Measurements from ENCODE around the gene HAUS7.

The HAUS7 gene

DNA sequence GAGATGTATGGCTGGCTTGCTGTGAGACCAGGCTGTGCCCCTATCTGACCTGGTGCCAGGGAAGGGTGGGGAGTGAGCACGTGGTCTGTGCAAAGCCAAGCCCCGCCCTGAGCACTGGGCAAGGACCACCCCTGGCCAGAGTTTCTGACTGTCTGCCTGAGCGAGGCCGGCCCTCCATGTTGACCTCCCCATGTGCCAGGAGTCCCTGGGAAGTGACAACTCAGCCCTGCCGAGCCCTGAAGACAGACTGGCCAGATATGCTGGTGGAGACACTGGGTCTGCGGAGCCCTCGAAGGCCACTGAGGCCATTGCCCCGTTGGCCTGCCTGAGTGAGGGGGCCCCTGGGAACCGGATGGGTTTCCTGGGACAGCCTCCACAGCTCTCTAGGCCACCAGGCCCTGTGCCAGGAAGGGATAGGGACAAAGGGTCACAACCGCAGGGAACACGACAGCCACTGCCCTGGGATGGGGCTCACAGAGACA, 17.3 kb upstream of the HAUS7 start:
- Histone ChIP-seq H3K27me3 (ENCODE audit: control insufficient read depth, insufficient read depth, low read length) (no peaks in the 10 kb centered on the region), H3K9me3 (ENCODE audit: control insufficient read depth, low read depth, low read length) (no peaks in the 10 kb centered on the region), H3K4me1 (ENCODE audit: control insufficient read depth, low read depth, low read length) (no peaks in the 10 kb centered on the region), H3K9ac (ENCODE audit: low read length) (no peak overlapping the region), H3K4me3 (ENCODE audit: low read length) (no peak overlapping the region), H3K36me3 (ENCODE audit: control insufficient read depth, low read depth, low read length) (no peaks in the 10 kb centered on the region), H3K27ac (ENCODE audit: low read length) (no peak overlapping the region)

DNA sequence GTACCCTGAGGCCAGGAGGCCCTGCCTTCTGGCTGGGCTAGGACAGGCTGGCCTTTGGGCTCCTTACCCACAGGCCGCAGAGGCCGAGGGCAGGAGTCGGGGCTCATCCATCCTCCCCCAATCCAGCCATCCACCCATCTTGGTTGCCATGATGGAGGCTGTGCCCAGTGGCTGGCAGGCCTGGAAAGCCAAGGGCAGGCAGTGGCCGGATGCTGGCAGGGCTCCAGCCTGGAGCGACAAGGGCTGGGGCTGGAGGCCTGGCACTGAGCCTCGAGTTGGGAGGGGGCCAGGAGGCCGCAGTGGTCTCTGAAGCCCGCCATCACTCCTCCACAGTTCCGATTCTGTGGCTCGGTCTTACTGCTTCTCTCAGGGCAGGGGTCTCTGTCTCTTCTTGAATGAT, 15.8 kb upstream of the HAUS7 start:
- Histone ChIP-seq H3K4me3 (ENCODE audit: low read length) (no peak overlapping the region), H3K27me3 (ENCODE audit: control insufficient read depth, insufficient read depth, low read length) (no peaks in the 10 kb centered on the region), H3K27ac (ENCODE audit: low read length) (no peak overlapping the region), H3K9ac (ENCODE audit: low read length) (no peak overlapping the region), H3K4me1 (ENCODE audit: control insufficient read depth, low read depth, low read length) (no peaks in the 10 kb centered on the region), H3K9me3 (ENCODE audit: control insufficient read depth, low read depth, low read length) (no peaks in the 10 kb centered on the region), H3K36me3 (ENCODE audit: control insufficient read depth, low read depth, low read length) (no peaks in the 10 kb centered on the region)

DNA sequence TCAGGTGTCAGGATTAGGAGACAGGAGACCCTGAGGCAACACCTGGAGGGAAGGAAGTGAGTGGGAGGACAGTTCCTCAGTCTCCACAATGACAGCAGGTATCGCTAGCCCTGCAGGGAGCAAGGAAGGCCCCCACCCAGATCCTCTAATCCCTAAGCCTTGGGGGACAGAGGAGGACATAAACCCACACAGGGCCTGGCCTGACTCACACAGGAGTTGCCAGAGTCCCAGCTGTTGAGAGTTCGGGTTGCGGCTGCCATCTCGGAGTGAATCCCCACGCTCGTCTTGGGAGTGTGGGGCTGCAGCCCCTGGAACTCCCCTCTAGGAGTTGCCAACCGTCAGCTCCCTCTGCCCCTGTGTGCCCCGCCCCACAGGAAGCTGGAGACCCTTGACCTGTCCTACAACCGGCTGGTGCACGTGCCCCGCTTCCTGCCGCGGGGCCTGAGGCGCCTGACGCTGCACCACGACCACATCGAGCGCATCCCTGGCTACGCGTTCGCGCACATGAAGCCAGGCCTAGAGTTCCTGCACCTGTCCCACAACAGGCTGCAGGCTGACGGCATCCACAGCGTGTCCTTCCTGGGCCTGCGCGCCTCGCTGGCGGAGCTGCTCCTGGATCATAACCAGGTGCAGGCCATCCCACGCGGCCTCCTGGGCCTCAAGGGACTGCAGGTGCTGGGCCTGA, 15.2 kb upstream of the HAUS7 start:
- Histone ChIP-seq H3K27ac (ENCODE audit: low read length) (no peak overlapping the region), H3K36me3 (ENCODE audit: control insufficient read depth, low read depth, low read length) (no peaks in the 10 kb centered on the region), H3K4me3 (ENCODE audit: low read length) (no peak overlapping the region), H3K9ac (ENCODE audit: low read length) (no peak overlapping the region), H3K4me1 (ENCODE audit: control insufficient read depth, low read depth, low read length) (no peaks in the 10 kb centered on the region), H3K27me3 (ENCODE audit: control insufficient read depth, insufficient read depth, low read length) (no peaks in the 10 kb centered on the region), H3K9me3 (ENCODE audit: control insufficient read depth, low read depth, low read length) (no peaks in the 10 kb centered on the region)

DNA sequence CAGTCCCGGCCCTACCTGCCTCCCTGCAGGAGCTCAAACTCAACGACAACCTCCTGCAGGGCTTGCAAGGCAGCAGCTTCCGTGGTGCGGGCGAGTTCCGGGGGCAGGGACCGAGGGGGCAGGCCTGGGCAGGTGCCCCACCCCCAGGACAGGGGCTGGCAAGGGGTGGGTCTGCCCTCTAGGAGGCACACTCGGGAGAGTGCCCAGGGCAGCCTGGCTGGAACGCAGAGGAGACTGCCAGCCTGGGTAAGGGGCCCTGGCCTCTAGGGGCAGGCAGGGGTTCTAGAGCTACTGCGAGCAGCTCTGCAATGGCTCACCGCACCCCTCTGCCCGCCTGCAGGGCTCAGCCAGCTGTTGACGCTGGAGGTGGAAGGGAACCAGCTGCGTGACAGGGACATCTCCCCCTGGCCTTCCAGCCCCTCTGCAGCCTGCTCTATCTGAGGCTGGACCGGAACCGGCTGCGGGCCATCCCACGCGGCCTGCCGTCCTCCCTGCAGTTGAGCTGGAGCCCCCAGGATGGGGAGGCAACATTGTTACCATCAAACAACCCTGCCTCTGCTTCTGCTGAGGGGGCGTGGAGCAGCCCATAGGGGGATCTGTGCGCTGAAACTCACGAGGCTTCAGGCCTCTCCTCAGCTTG, 12.1 kb upstream of the HAUS7 start:
- no peak overlapping the region for H3K27ac ChIP-seq (ENCODE audit: low read length)
- no peak overlapping the region for H3K9ac ChIP-seq (ENCODE audit: low read length)
- H3K9me3 ChIP-seq (ENCODE audit: control insufficient read depth, low read depth, low read length): no peaks in the 10 kb centered on the region
- no peaks in the 10 kb centered on the region for H3K27me3 ChIP-seq (ENCODE audit: control insufficient read depth, insufficient read depth, low read length)
- H3K36me3 ChIP-seq (ENCODE audit: control insufficient read depth, low read depth, low read length): no peaks in the 10 kb centered on the region
- H3K4me1 ChIP-seq (ENCODE audit: control insufficient read depth, low read depth, low read length): peaks cover 2% of the 10 kb centered on the region
- H3K4me3 ChIP-seq (ENCODE audit: low read length): no peak overlapping the region

DNA sequence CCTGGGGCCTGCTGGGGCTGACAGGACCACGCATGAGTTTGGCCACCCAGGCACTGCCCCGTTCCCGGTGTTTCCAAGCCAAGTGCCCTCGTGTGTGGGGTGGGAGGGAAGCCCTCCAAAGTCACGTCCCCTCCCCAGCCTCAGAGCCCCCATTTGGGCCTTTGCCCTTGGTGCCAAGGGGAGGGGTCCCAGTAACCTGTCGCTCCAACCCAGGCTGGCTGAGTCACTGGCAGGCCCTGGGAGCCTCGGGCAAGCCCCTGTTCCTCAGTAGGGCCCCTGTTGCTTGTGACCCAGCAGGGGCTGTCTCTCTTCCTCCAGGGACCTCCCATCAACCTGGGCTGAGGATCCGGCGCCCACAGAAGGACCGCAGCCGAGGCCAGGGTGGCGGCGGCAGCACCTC, 10.7 kb upstream of the HAUS7 start:
- Histone ChIP-seq H3K9ac (ENCODE audit: low read length) (no peak overlapping the region), H3K4me3 (ENCODE audit: low read length) (no peak overlapping the region), H3K27ac (ENCODE audit: low read length) (no peak overlapping the region), H3K27me3 (ENCODE audit: control insufficient read depth, insufficient read depth, low read length) (peaks cover 5% of the 10 kb centered on the region), H3K36me3 (ENCODE audit: control insufficient read depth, low read depth, low read length) (no peaks in the 10 kb centered on the region), H3K9me3 (ENCODE audit: control insufficient read depth, low read depth, low read length) (no peaks in the 10 kb centered on the region), H3K4me1 (ENCODE audit: control insufficient read depth, low read depth, low read length) (peaks cover 7% of the 10 kb centered on the region)

DNA sequence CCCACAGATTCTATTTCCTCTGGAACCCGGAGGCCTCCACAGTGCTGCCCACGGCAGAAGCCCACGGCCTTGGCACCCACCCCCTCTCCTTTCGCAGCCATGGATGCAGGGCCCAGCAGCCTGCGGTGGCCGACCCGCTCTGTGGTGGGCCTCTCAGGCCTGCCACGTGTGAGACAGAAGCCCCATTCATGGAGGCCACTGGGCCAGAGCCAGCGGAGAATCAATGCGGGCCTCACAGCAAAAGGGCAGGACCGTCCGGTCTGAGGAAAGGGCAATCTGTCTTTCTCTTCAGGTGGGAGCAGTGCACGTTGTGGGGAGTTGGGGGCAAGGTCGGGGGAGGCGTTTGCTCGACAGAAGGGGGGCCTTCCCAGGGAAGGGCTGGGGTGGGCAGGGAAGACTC, 8.4 kb upstream of the HAUS7 start:
- Histone ChIP-seq H3K36me3 (ENCODE audit: control insufficient read depth, low read depth, low read length) (no peaks in the 10 kb centered on the region), H3K4me1 (ENCODE audit: control insufficient read depth, low read depth, low read length) (peaks cover 7% of the 10 kb centered on the region), H3K9me3 (ENCODE audit: control insufficient read depth, low read depth, low read length) (no peaks in the 10 kb centered on the region), H3K4me3 (ENCODE audit: low read length) (no peak overlapping the region), H3K27me3 (ENCODE audit: control insufficient read depth, insufficient read depth, low read length) (peaks cover 17% of the 10 kb centered on the region), H3K9ac (ENCODE audit: low read length) (no peak overlapping the region), H3K27ac (ENCODE audit: low read length) (no peak overlapping the region)

DNA sequence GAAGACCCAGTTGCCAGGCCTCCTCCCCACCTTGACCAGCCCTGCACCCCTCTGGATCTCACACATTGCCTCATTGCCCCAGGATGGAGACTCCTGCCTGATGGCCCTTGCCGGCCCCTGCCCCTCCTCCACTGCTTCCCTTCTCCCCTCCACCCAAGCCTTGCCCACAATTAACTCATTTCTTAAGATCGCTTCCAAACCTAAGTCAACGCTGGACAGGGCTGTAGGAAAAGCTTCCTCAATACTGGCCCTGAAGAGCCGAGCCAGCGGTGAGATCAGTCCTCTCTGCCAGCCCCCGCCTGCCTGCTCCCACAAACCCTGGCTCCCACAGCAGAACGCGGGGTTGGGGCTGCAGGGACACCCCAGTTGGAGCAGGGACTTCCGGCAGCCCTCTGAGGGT, 7.5 kb upstream of the HAUS7 start:
- no peaks in the 10 kb centered on the region for H3K9me3 ChIP-seq (ENCODE audit: control insufficient read depth, low read depth, low read length)
- H3K9ac ChIP-seq (ENCODE audit: low read length): no peak overlapping the region
- H3K27me3 ChIP-seq (ENCODE audit: control insufficient read depth, insufficient read depth, low read length): peaks cover 17% of the 10 kb centered on the region
- peaks cover 7% of the 10 kb centered on the region for H3K4me1 ChIP-seq (ENCODE audit: control insufficient read depth, low read depth, low read length)
- no peak overlapping the region for H3K27ac ChIP-seq (ENCODE audit: low read length)
- no peak overlapping the region for H3K4me3 ChIP-seq (ENCODE audit: low read length)
- H3K36me3 ChIP-seq (ENCODE audit: control insufficient read depth, low read depth, low read length): no peaks in the 10 kb centered on the region

DNA sequence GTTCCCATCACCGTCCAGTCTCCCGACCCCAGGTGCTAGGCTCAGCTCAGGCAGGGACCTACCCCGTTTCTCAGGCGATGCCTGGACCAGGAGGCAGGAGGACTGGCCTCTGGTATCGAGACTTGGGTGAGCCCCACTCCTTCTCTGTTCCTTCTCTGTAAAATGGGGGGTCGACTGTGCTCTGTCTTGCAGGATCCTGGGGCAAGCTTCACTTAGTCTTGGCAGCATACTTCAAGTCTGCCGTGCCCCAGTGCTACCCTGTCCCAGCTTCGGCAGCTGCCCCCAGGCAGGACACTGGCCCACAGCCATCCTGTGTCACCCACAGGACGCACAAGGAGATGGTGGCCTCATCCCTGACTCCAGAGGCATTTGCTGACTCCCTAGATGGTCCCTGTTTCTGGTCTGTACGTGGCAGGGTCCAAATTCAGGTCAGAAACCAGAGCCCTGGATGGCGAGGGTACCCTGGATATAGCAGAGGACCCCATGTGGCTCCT, 7.0 kb upstream of the HAUS7 start:
- peaks cover 17% of the 10 kb centered on the region for H3K27me3 ChIP-seq (ENCODE audit: control insufficient read depth, insufficient read depth, low read length)
- H3K9me3 ChIP-seq (ENCODE audit: control insufficient read depth, low read depth, low read length): no peaks in the 10 kb centered on the region
- no peak overlapping the region for H3K27ac ChIP-seq (ENCODE audit: low read length)
- H3K9ac ChIP-seq (ENCODE audit: low read length): no peak overlapping the region
- H3K4me1 ChIP-seq (ENCODE audit: control insufficient read depth, low read depth, low read length): peaks cover 7% of the 10 kb centered on the region
- H3K4me3 ChIP-seq (ENCODE audit: low read length): no peak overlapping the region
- H3K36me3 ChIP-seq (ENCODE audit: control insufficient read depth, low read depth, low read length): no peaks in the 10 kb centered on the region

DNA sequence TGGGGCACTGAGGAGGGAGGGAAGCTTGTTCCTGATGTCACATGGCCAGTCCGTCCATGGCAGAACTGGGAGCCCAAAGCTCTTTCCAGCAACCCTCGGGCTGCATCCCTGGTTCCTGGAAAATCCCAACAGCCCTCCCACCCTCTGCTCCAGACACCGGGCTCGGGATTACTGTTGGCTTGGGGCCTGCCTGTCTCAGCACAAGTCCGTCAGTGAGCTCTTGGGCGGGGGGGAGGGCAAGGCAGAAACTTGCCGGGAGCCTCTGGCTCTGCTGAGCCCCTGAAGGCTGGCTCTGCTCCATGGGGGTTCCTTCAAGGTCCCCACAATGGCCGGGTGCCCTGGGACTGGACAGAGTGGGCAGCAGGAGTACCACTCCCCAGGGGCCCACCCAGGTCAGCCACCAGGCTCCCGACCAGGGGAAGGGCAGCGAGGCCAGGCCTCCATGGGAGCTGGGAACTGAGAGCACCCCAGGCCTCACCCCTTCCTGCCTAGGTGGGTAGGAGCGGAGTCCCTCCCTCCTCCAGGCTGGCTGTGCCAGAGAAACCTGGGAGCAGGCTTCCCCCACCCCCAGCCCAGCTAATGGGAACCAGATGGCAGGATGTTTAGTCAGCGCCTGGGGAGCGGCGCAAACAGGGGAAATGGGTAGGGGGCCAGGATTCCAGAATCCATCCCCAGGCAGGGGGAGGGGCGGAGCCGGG, 6.4 kb upstream of the HAUS7 start:
- Histone ChIP-seq H3K36me3 (ENCODE audit: control insufficient read depth, low read depth, low read length) (no peaks in the 10 kb centered on the region), H3K4me1 (ENCODE audit: control insufficient read depth, low read depth, low read length) (peaks cover 7% of the 10 kb centered on the region), H3K27me3 (ENCODE audit: control insufficient read depth, insufficient read depth, low read length) (peaks cover 17% of the 10 kb centered on the region), H3K9ac (ENCODE audit: low read length) (no peak overlapping the region), H3K4me3 (ENCODE audit: low read length) (no peak overlapping the region), H3K9me3 (ENCODE audit: control insufficient read depth, low read depth, low read length) (no peaks in the 10 kb centered on the region), H3K27ac (ENCODE audit: low read length) (no peak overlapping the region)

DNA sequence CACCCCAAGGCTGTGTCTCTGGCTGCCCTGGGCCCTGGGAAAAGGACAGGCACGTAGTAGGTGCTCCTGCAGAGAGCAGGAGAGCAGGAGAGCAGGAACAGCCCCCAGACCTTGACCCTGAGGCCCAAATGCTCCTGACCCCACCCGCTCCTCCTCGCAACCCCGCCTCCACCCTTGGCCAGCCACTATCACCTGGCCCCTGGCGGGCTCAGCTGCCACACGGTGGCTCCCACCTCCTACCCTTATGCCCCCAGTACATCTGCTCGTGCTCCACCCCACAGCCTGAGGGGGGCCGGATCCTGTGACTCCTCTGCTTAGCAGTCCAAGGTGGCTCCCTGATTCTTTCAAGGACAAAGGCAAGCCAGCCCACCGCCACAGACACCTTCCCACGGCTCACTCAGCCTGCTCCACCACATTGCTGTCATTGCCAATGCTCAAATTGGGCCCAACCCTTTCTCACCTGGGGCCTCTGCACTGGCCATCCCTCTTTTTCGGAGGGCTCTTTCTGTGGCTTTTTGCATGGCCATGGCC, 5.4 kb upstream of the HAUS7 start:
- peaks cover 17% of the 10 kb centered on the region for H3K27me3 ChIP-seq (ENCODE audit: control insufficient read depth, insufficient read depth, low read length)
- H3K27ac ChIP-seq (ENCODE audit: low read length): no peak overlapping the region
- H3K4me1 ChIP-seq (ENCODE audit: control insufficient read depth, low read depth, low read length): peaks cover 7% of the 10 kb centered on the region
- H3K4me3 ChIP-seq (ENCODE audit: low read length): no peak overlapping the region
- no peak overlapping the region for H3K9ac ChIP-seq (ENCODE audit: low read length)
- no peaks in the 10 kb centered on the region for H3K9me3 ChIP-seq (ENCODE audit: control insufficient read depth, low read depth, low read length)
- no peaks in the 10 kb centered on the region for H3K36me3 ChIP-seq (ENCODE audit: control insufficient read depth, low read depth, low read length)

DNA sequence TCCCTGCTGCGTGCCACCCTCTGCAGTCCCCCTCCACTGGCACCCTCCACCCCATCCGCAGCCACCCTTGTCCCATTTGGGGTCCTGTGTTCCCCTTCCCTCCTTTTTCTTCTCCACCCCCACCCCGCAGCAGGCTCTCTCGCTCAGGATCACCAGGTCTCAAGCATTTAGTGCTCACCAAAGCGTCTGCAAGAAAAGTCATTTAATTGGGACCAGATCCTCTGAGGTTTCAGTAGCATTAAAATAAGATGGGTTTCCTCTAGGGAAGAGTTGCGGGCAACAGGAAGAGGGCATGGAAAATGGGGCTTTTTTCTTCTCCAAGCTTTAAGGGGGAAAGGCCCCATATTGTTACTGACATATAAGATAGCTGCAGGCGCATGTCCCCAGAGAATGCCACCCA, 4.9 kb upstream of the HAUS7 start:
- H3K36me3 ChIP-seq (ENCODE audit: control insufficient read depth, low read depth, low read length): no peaks in the 10 kb centered on the region
- no peak overlapping the region for H3K9ac ChIP-seq (ENCODE audit: low read length)
- no peak overlapping the region for H3K27ac ChIP-seq (ENCODE audit: low read length)
- H3K4me3 ChIP-seq (ENCODE audit: low read length): no peak overlapping the region
- H3K9me3 ChIP-seq (ENCODE audit: control insufficient read depth, low read depth, low read length): no peaks in the 10 kb centered on the region
- H3K27me3 ChIP-seq (ENCODE audit: control insufficient read depth, insufficient read depth, low read length): peaks cover 17% of the 10 kb centered on the region
- peaks cover 7% of the 10 kb centered on the region for H3K4me1 ChIP-seq (ENCODE audit: control insufficient read depth, low read depth, low read length)
